ENCODE results near the gene DNPH1. TPM values are rescaled to one million over a fixed set of nuclear protein-coding genes. Genes with fewer than 3 reads are reported as not detected.
A peak's percentile ranks its signal among the peaks of the same experiment; 100 is the strongest.

Gene DNPH1
- total RNA-seq, 3 donors from 2014 or later = 42.7 to 69.0 (median 45.7) TPM

GRCh38 chr6:43186019-43186418 is 43.3 kb downstream of the DNPH1 start:
- Histone ChIP-seq H3K4me3 (no peak overlapping the region), H3K36me3 (ENCODE audit: low read depth) (no peaks in the 10 kb centered on the region), H3K4me1 (ENCODE audit: low read depth) (peaks cover 9% of the 10 kb centered on the region), H3K9me3 (no peaks in the 10 kb centered on the region)
- TF ChIP-seq CTCF (IDR thresholded peaks at IDR 0.05) = no peak
- DNase-seq = no peak
- ATAC-seq = no peak
- intact Hi-C loops (cut with DNase I, micrococcal nuclease) = no loop called here

GRCh38 chr6:43185391-43185985 is 43.8 kb downstream of the DNPH1 start:
- intact Hi-C loops (cut with DNase I, micrococcal nuclease) = no loop called here
- no peaks in the 10 kb centered on the region for H3K36me3 ChIP-seq (ENCODE audit: low read depth)
- H3K4me1 ChIP-seq (ENCODE audit: low read depth) = peaks cover 9% of the 10 kb centered on the region
- no peak for ATAC-seq
- no peak overlapping the region for H3K4me3 ChIP-seq
- H3K9me3 ChIP-seq = no peaks in the 10 kb centered on the region
- DNase-seq = no peak
- TF ChIP-seq CTCF (IDR thresholded peaks at IDR 0.05) = no peak

GRCh38 chr6:43184268-43184985 is 44.9 kb downstream of the DNPH1 start:
- no peak for ATAC-seq
- Histone ChIP-seq H3K9me3 (no peaks in the 10 kb centered on the region), H3K36me3 (ENCODE audit: low read depth) (no peaks in the 10 kb centered on the region), H3K4me3 (no peak overlapping the region), H3K4me1 (ENCODE audit: low read depth) (peaks cover 9% of the 10 kb centered on the region)
- TF ChIP-seq CTCF (IDR thresholded peaks at IDR 0.05) = no peak
- no peak for DNase-seq
- intact Hi-C loops (cut with DNase I, micrococcal nuclease) = no loop called here

- no peak for DNase-seq
- no peak overlapping the region for H3K4me3 ChIP-seq
- no peak for TF ChIP-seq CTCF (IDR thresholded peaks at IDR 0.05)
- H3K4me1 ChIP-seq (ENCODE audit: low read depth) = peaks cover 9% of the 10 kb centered on the region
- H3K36me3 ChIP-seq (ENCODE audit: low read depth) = no peaks in the 10 kb centered on the region
- intact Hi-C loops (cut with DNase I, micrococcal nuclease) = no loop called here
- no peaks in the 10 kb centered on the region for H3K9me3 ChIP-seq
- no peak for ATAC-seq
Measured at GRCh38 chr6:43183441-43183840, 45.8 kb downstream of the DNPH1 start.

DNA sequence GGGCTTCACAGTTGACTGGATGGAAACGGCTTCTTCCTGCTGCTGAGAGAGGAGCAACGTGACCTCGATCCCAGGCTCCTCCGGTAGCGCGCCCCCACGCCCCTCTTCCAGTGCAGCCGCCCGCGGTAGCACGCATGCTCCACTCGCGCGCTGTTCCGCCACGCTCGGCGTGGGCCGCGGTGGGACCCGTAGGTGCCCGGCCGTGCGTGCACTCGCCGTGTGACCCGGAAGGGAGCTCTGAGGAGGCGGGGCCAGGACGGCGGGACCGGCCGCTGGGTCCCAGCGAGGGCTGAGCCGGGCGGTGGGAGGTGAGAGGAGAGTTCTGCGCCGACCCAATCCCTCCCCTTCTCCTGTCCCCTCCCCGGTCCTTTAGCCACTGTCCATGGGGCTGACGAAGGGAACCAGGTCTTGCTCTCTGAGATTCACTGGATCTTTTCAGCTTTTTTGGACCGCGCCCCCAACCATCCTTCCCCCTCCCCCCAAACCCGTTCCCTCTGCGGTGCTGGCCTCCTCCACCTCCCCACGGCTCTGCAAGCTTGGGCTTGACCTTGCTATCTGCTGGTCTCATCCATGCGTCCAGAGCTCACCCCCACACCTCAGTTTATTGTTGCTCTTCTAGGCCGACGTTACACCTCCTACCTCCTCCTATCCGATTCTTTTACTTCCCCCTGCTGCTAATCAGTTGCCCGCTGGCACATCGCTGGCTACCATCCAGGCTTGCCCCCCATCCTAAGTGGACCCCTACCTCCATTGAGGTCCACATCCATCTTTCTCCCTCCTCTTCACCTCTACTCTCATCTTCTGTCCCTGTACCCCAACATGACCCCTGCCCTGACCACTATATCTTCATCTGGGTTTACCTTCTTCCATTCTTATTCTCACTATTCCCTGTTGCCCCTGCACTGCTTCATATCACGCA is 47.1 kb downstream of the DNPH1 start, which contains the start of gene CUL9:
TSS of gene CUL9 (plus strand) at position 255 of the 919 bp plus-strand sequence. CDS start 2,115 bp downstream, outside the sequence.
- H3K9me3 ChIP-seq = no peaks in the 10 kb centered on the region
- ATAC-seq = peak; percentile 99
- peak; percentile 89 to 92 (median 92) for DNase-seq
- TF ChIP-seq CTCF (IDR thresholded peaks at IDR 0.05) = no peak
- intact Hi-C loops (cut with DNase I, micrococcal nuclease) = no loop called here
- no peaks in the 10 kb centered on the region for H3K36me3 ChIP-seq (ENCODE audit: low read depth)
- H3K4me3 ChIP-seq = peak within 1 kb of the TSS; percentile 51
- peaks cover 9% of the 10 kb centered on the region for H3K4me1 ChIP-seq (ENCODE audit: low read depth)
